NT2/D1 (cell line): ENCODE results near the gene FKRP.
"Not testable (repeated sequence)": the region's sequence is repeated elsewhere in the genome, so short reads cannot be mapped to it uniquely, and the experiment has no call there.

Experiments
- DNase-seq: peaks from one replicate; pipeline ENCODE4 v3.0.0-alpha.2; 2011; ENCODE audit warnings: low read depth, low spot score
- H3K27me3 ChIP-seq: 2 replicates; pipeline ENCODE4 v1.6.0; 2011; ENCODE audit warnings: mild to moderate bottlenecking; ENCODE audit not compliant: insufficient read length, insufficient read depth
- H3K36me3 ChIP-seq: 2 replicates; pipeline ENCODE4 v1.6.1; 2011; ENCODE audit warnings: mild to moderate bottlenecking, low read length, mixed read lengths; ENCODE audit not compliant: insufficient read depth, insufficient read length
- H3K4me1 ChIP-seq: 2 replicates; pipeline ENCODE4 v1.5.1; 2011; ENCODE audit not compliant: insufficient read depth, insufficient read length
- H3K4me3 ChIP-seq: 2 replicates; pipeline ENCODE4 v1.5.1; 2011; ENCODE audit warnings: low read depth; ENCODE audit not compliant: insufficient read length
- H3K9ac ChIP-seq: 2 replicates; pipeline ENCODE4 v1.6.0; 2011; ENCODE audit warnings: low read depth; ENCODE audit not compliant: insufficient read length
- H3K9me3 ChIP-seq: 2 replicates; pipeline ENCODE4 v1.5.1; 2011; ENCODE audit warnings: mild to moderate bottlenecking, low read length; ENCODE audit not compliant: insufficient read depth
- SUZ12 ChIP-seq: IDR thresholded peaks from 2 replicates; pipeline ENCODE4 v1.6.1; 2011; ENCODE audit not compliant: insufficient read length, insufficient read depth; ENCODE audit errors: extremely low read depth
- YY1 ChIP-seq: IDR thresholded peaks from 2 replicates; pipeline ENCODE4 v1.6.1; 2011; ENCODE audit not compliant: insufficient read length, insufficient read depth
- ZNF274 ChIP-seq: IDR thresholded peaks from 2 replicates; pipeline ENCODE4 v1.6.1; 2011; ENCODE audit warnings: mild to moderate bottlenecking, low read depth, low read length

Gene FKRP

GRCh38 chr19:46798713-46799112, 52.9 kb downstream of the FKRP start:
- no peak for TF ChIP-seq SUZ12
- no peak for TF ChIP-seq YY1
- TF ChIP-seq ZNF274, result no peak
- no peak overlapping the region for H3K4me3 ChIP-seq
- DNase-seq, result no peak
- no peaks in the 10 kb centered on the region for H3K4me1 ChIP-seq
- H3K9me3 ChIP-seq, result no peaks in the 10 kb centered on the region
- H3K36me3 ChIP-seq, result no peaks in the 10 kb centered on the region
- H3K27me3 ChIP-seq, result no peaks in the 10 kb centered on the region
- H3K9ac ChIP-seq, result no peak overlapping the region

- no peak for DNase-seq
- no peaks in the 10 kb centered on the region for H3K9me3 ChIP-seq
- TF ChIP-seq YY1 (no peak), ZNF274 (no peak), SUZ12 (no peak)
- no peak overlapping the region for H3K9ac ChIP-seq
- H3K4me3 ChIP-seq, result no peak overlapping the region
- no peaks in the 10 kb centered on the region for H3K4me1 ChIP-seq
- H3K27me3 ChIP-seq, result no peaks in the 10 kb centered on the region
- no peaks in the 10 kb centered on the region for H3K36me3 ChIP-seq
Observed at GRCh38 chr19:46802152-46802551, 56.3 kb downstream of the FKRP start.

- TF ChIP-seq SUZ12 (no peak), YY1 (no peak), ZNF274 (no peak)
- no peaks in the 10 kb centered on the region for H3K4me1 ChIP-seq
- H3K36me3 ChIP-seq, result no peaks in the 10 kb centered on the region
- H3K9ac ChIP-seq, result no peak overlapping the region
- no peak overlapping the region for H3K4me3 ChIP-seq
- H3K27me3 ChIP-seq, result no peaks in the 10 kb centered on the region
- no peaks in the 10 kb centered on the region for H3K9me3 ChIP-seq
- DNase-seq, result no peak
Observed at GRCh38 chr19:46803555-46803954, 57.7 kb downstream of the FKRP start.

- not testable (repeated sequence) for H3K36me3 ChIP-seq, H3K4me3 ChIP-seq, H3K4me1 ChIP-seq, H3K9ac ChIP-seq, DNase-seq, H3K27me3 ChIP-seq, H3K9me3 ChIP-seq
Observed at GRCh38 chr19:46804432-46804831, 58.6 kb downstream of the FKRP start.

- Histone ChIP-seq H3K9me3 (no peaks in the 10 kb centered on the region), H3K27me3 (no peaks in the 10 kb centered on the region), H3K4me1 (no peaks in the 10 kb centered on the region), H3K4me3 (no peak overlapping the region), H3K36me3 (no peaks in the 10 kb centered on the region), H3K9ac (no peak overlapping the region)
- TF ChIP-seq ZNF274 (no peak), SUZ12 (no peak), YY1 (no peak)
- no peak for DNase-seq
Observed at GRCh38 chr19:46806656-46807055, 60.8 kb downstream of the FKRP start.
